K562 (cell line): ENCODE measurements around the gene TTLL9. TPM values are rescaled to one million over a fixed set of nuclear protein-coding genes. Genes with fewer than 3 reads are reported as not detected.

Experiments used
- ATAC-seq: fragments of 200-7000 bp; cut with Tn5 transposase; 3 replicates; pipeline ENCODE4 v1.9.1; 2020; ENCODE audit warnings: moderate library complexity
- BruUV-seq: library from RNA; stranded (reverse); fragments of 400-500 nt; replicated peaks from 2 replicates; lab custom pipeline; 2021; lab: Mats Ljungman, UMichigan
- CTCF ChIA-PET: fragments of 300-600 bp; formaldehyde crosslinking; extraction: SDS; loops from one replicate; lab custom pipeline; 2021; ENCODE audit warnings: low intra/inter-chr PET ratio; lab: Yijun Ruan, JAX
- POLR2A ChIA-PET: fragments of 300-600, 350-650 bp; sonication (Branson Sonifier 250); formaldehyde crosslinking; extraction: SDS; loops from one replicate; lab custom pipeline; 2021; ENCODE audit warnings: antibody characterized with exemption, inconsistent platforms; lab: Yijun Ruan, JAX
- DNase-seq, 4 experiments: peaks; one replicate each; pipeline versions ENCODE4 v3.0.0 to v3.0.0-alpha.2; 2011 to 2018; ENCODE audit warnings: low spot score in 3 of 4, mixed read lengths in 3 of 4; ENCODE audit errors: extremely low read depth in 1 of 4
- FAIRE-seq: peaks from 2 replicates; lab custom pipeline; 2011; peaks lifted over from hg19 to GRCh38; lab: Jason Lieb, UNC
- H2AFZ ChIP-seq: 2 replicates; pipeline ENCODE4 v1.6.0; 2011; ENCODE audit warnings: low read depth, low read length, control low read depth, inconsistent platforms
- H3K27ac ChIP-seq: fragments of 200-600 bp; 3 replicates; pipeline ENCODE4 v1.8.0; 2011; ENCODE audit warnings: low read depth, mild to moderate bottlenecking, control low read depth, inconsistent platforms, low read length, moderate library complexity, mixed read lengths; ENCODE audit errors: extremely low read depth
- H3K27me3 ChIP-seq, 2 experiments: fragments of 300-600 bp in 1 of 2; 2 replicates in 1 of 2; 3 replicates in 1 of 2; pipeline versions ENCODE4 v1.6.0 to v1.8.0; 2011; ENCODE audit warnings: inconsistent platforms in 2 of 2, low read length in 2 of 2, mild to moderate bottlenecking in 1 of 2, mixed read lengths in 1 of 2, moderate library complexity in 1 of 2; ENCODE audit not compliant: control insufficient read depth in 2 of 2, insufficient read depth in 2 of 2
- H3K36me3 ChIP-seq: fragments of 300-600 bp; 3 replicates; pipeline ENCODE4 v1.8.0; 2011; ENCODE audit warnings: mild to moderate bottlenecking, low read length, inconsistent platforms; ENCODE audit not compliant: control insufficient read depth, insufficient read depth
- H3K4me1 ChIP-seq, 2 experiments: fragments of 200-600 bp in 1 of 2; replicated peaks in 1 of 2; 2 replicates in 1 of 2; 3 replicates in 1 of 2; pipeline versions ENCODE4 v1.5.1 to v1.8.0; 2011; ENCODE audit warnings: inconsistent platforms in 2 of 2, low read length in 2 of 2, mild to moderate bottlenecking in 1 of 2, mixed read lengths in 1 of 2, moderate library complexity in 1 of 2; ENCODE audit not compliant: control insufficient read depth in 2 of 2, insufficient read depth in 2 of 2
- H3K4me2 ChIP-seq: 2 replicates; pipeline ENCODE4 v1.6.1; 2011; ENCODE audit warnings: low read length, control low read depth, inconsistent platforms, mixed read lengths; ENCODE audit not compliant: insufficient read depth
- H3K4me3 ChIP-seq: fragments of 200-600 bp; sonication (generic), shearing (Covaris generic); 2 replicates; pipeline ENCODE4 v1.5.1; 2016; ENCODE audit warnings: control low read depth, inconsistent platforms
- H3K79me2 ChIP-seq: fragments of 200-600 bp; 3 replicates; pipeline ENCODE4 v1.8.0; 2011; ENCODE audit warnings: low read length, inconsistent platforms; ENCODE audit not compliant: control insufficient read depth, insufficient read depth
- H3K9ac ChIP-seq, 2 experiments: 2 replicates each; pipeline versions ENCODE4 v1.6.0 to v1.6.1; 2011; ENCODE audit warnings: low read depth in 2 of 2, low read length in 2 of 2, control low read depth in 1 of 2, inconsistent platforms in 1 of 2, mild to moderate bottlenecking in 1 of 2, mixed read lengths in 1 of 2; ENCODE audit not compliant: insufficient read depth in 1 of 2
- H3K9me1 ChIP-seq: one replicate; pipeline ENCODE4 v1.6.0; 2011; ENCODE audit warnings: inconsistent platforms, mild to moderate bottlenecking, low read length, moderate library complexity; ENCODE audit not compliant: control insufficient read depth, insufficient read depth
- H3K9me3 ChIP-seq: replicated peaks from 2 replicates; pipeline ENCODE4 v1.5.1; 2011; ENCODE audit warnings: low read depth, low read length, inconsistent platforms; ENCODE audit not compliant: control insufficient read depth, insufficient read depth
- H4K20me1 ChIP-seq: replicated peaks from 2 replicates; pipeline ENCODE4 v1.6.1; 2011; ENCODE audit warnings: low read length, inconsistent platforms, mixed read lengths; ENCODE audit not compliant: control insufficient read depth, insufficient read depth
- BCL6 ChIP-seq: fragments of 250-450 bp; sonication (Bioruptor Pico); IDR thresholded peaks from 2 replicates; pipeline ENCODE4 v1.4.0; 2020
- ELK3 ChIP-seq: fragments of 450-650 bp; formaldehyde crosslinking; IDR thresholded peaks from 2 replicates; pipeline ENCODE4 v1.4.0; 2020; ENCODE audit warnings: mild to moderate bottlenecking
- MTF1 ChIP-seq: fragments of 250-450 bp; sonication (Bioruptor Pico); IDR thresholded peaks from 2 replicates; pipeline ENCODE4 v1.9.0; 2021; ENCODE audit warnings: moderate library complexity, mild to moderate bottlenecking, inconsistent platforms, borderline replicate concordance
- NCOA1 ChIP-seq: fragments of 450-650 bp; IDR thresholded peaks from 2 replicates; pipeline ENCODE4 v1.6.1; 2016; ENCODE audit warnings: low read depth
- NFIX ChIP-seq: fragments of 250-450 bp; sonication (Bioruptor Pico); IDR thresholded peaks from 2 replicates; pipeline ENCODE4 v1.4.0; 2020; ENCODE audit warnings: low read depth, mild to moderate bottlenecking, moderate library complexity
- RFX7 ChIP-seq: fragments of 250-450 bp; sonication (Bioruptor Pico); IDR thresholded peaks from 2 replicates; pipeline ENCODE4 v1.5.1; 2021; ENCODE audit warnings: mild to moderate bottlenecking
- TRIM24 ChIP-seq, 2 experiments: fragments of 450-650 bp; IDR thresholded peaks; 2 replicates each; pipeline ENCODE4 v1.6.1; 2016
- ZNF263 ChIP-seq: sonication (generic); formaldehyde crosslinking; IDR thresholded peaks from 2 replicates; pipeline ENCODE4 v1.8.0; 2022; ENCODE audit warnings: mild to moderate bottlenecking, missing genetic modification reagents, borderline replicate concordance
- ZNF695 ChIP-seq: fragments of 450-650 bp; formaldehyde crosslinking; IDR thresholded peaks from 2 replicates; pipeline ENCODE4 v1.4.0; 2020; ENCODE audit warnings: mild to moderate bottlenecking, moderate library complexity
- WGBS: fragments of 100-300 bp; shearing (Covaris generic); methylation state at CpG from one replicate; pipeline ENCODE4 v1.1.6; 2016; ENCODE audit warnings: low coverage, mixed read lengths; ENCODE audit not compliant: insufficient coverage; ENCODE audit errors: missing lambda C conversion rate; 5-methylcytosine and 5-hydroxymethylcytosine counted together
- in situ Hi-C: fragments of 300-500 bp; cut with MboI; formaldehyde crosslinking; loops from 4 replicates; pipeline ENCODE4 v1.15.0; 2018; ENCODE audit warnings: inconsistent platforms, mixed read lengths
- intact Hi-C: fragments of 100-400 bp; cut with micrococcal nuclease; formaldehyde crosslinking; loops from 2 replicates; pipeline ENCODE4 v1.14.2; 2022
- polyA plus RNA-seq, 8 experiments: library from polyadenylated mRNA; depleted of rRNA in 4 of 8; stranded (reverse) in 5 of 8; unstranded in 3 of 8; fragments of >200 nt; fragmentation: Nextera tagmentation in 2 of 8; fragmentation: Illumina TruSeq in 1 of 8; extraction: Ambion mirVana in 2 of 8; extraction: Trizol in 1 of 8; gene quantifications; 2 replicates each; pipeline versions ENCODE4 v1.2.1 to v1.2.3, GENCODE V29; 2011 to 2014; ENCODE audit warnings: inconsistent platforms in 1 of 8, missing spikeins in 1 of 8
- total RNA-seq, 7 experiments: library from RNA; depleted of rRNA in 6 of 7; stranded (reverse); fragments of >200 nt in 6 of 7; fragmentation: Illumina TruSeq in 2 of 7; extraction: Trizol in 2 of 7; gene quantifications; 2 replicates each; pipeline versions ENCODE4 v1.2.1 to v1.2.3, GENCODE V29; 2011 to 2021; ENCODE audit warnings: low replicate concordance in 1 of 7

The TTLL9 gene
- total and polyA plus RNA-seq, 9 of the 15 experiments (the other 6 are each of a cell fraction or from before 2014, with no cell fraction given): 0.06 to 0.07 TPM; not detected in 7

GRCh38 chr20:31823360-31824124, 46.9 kb upstream of the TTLL9 start:
- ATAC-seq: no peak; the same call in 2 of the 3 replicates
- H3K4me3 ChIP-seq: no peak overlapping the region
- FAIRE-seq: peak; percentile 32
- no peaks in the 10 kb centered on the region for H3K36me3 ChIP-seq
- no peak overlapping the region for H2AFZ ChIP-seq
- H3K9ac ChIP-seq: no peak overlapping the region
- no peak overlapping the region for H3K27ac ChIP-seq
- ChIA-PET CTCF (interaction anchor here (0.6 to 2.5 kb wide), 6 partner anchors 21 to 271 kb away, joined by 3 to 18 read pairs (median 4); partner anchors contain the start of genes FOXS1 and PDRG1), POLR2A (no interaction called here)
- H3K9me1 ChIP-seq: no peaks in the 10 kb centered on the region
- no peaks in the 10 kb centered on the region for H3K79me2 ChIP-seq
- TF ChIP-seq NFIX (CRISPR knock-in tag): no peak
- peak; percentile 27; the same call in 1 of the 2 replicates for TF ChIP-seq ZNF263
- intact Hi-C loops (loop anchor here (2.0 to 10.0 kb wide), 3 partner anchors 211 to 831 kb away; no protein-coding TSS in a partner anchor), in situ Hi-C loops (no loop called here)
- no peaks in the 10 kb centered on the region for H3K9me3 ChIP-seq
- H3K4me1 ChIP-seq: peaks cover 0 to 10% of the 10 kb centered on the region in 2 experiments; a peak in 3 of 5 replicates
- no TSS peak for BruUV-seq
- no peak overlapping the region for H3K4me2 ChIP-seq
- H3K27me3 ChIP-seq: peaks cover 11 to 16% of the 10 kb centered on the region in 2 experiments; a peak in 3 of 5 replicates
- WGBS: 34% methylated on average over 14 of the region's 14 CpGs
- H4K20me1 ChIP-seq: peaks cover 7% of the 10 kb centered on the region; the same call in 1 of the 2 replicates
- no peak for DNase-seq

- DNase-seq (no peak), FAIRE-seq (no peak), ATAC-seq (no peak)
- no peak overlapping the region for H2AFZ ChIP-seq
- no peaks in the 10 kb centered on the region for H3K9me3 ChIP-seq
- peaks cover 11 to 16% of the 10 kb centered on the region in 2 experiments; a peak in 3 of 5 replicates for H3K27me3 ChIP-seq
- CTCF ChIA-PET: interaction anchor here (1.1 to 2.5 kb wide), 2 partner anchors 23 to 271 kb away, joined by 3 to 18 read pairs; no protein-coding TSS in a partner anchor
- no peak overlapping the region for H3K4me2 ChIP-seq
- WGBS: 52% methylated on average over 4 of the region's 4 CpGs
- in situ Hi-C loops (no loop called here), intact Hi-C loops (loop anchor here (10.0 kb wide), 2 partner anchors 211 to 831 kb away; no protein-coding TSS in a partner anchor)
- peaks cover 0 to 10% of the 10 kb centered on the region in 2 experiments; a peak in 3 of 5 replicates for H3K4me1 ChIP-seq
- H3K27ac ChIP-seq: no peak overlapping the region
- peaks cover 7% of the 10 kb centered on the region; the same call in 1 of the 2 replicates for H4K20me1 ChIP-seq
- H3K36me3 ChIP-seq: no peaks in the 10 kb centered on the region
- no peaks in the 10 kb centered on the region for H3K79me2 ChIP-seq
- H3K9ac ChIP-seq: no peak overlapping the region
- TF ChIP-seq TRIM24 (IDR thresholded peaks at IDR 0.05) (no peak), NCOA1 (no peak), ZNF695 (CRISPR knock-in tag) (no peak), ELK3 (no peak), RFX7 (CRISPR knock-in tag) (no peak), BCL6 (CRISPR knock-in tag) (no peak), MTF1 (no peak)
- BruUV-seq: no TSS peak
- no peaks in the 10 kb centered on the region for H3K9me1 ChIP-seq
- H3K4me3 ChIP-seq: no peak overlapping the region
- POLR2A ChIA-PET: interaction anchor here (0.6 kb wide), 2 partner anchors 16 to 248 kb away, joined by 3 to 5 read pairs; no protein-coding TSS in a partner anchor
These were observed 46.3 kb upstream of the TTLL9 start for GRCh38 chr20:31824125-31824485.
